Hepatocyte (in vitro differentiated cells): Measurements from ENCODE around the gene C14orf180. TPM values are rescaled to one million over a fixed set of nuclear protein-coding genes. Genes with fewer than 3 reads are reported as not detected.

ENCODE experiments used
- DNase-seq: peaks from one replicate; pipeline ENCODE4 v3.0.0-alpha.2; 2016; ENCODE audit warnings: low spot score
- H2AFZ ChIP-seq: fragments of 200-600 bp; sonication (generic); 2 replicates; pipeline ENCODE4 v1.6.0; 2016; ENCODE audit warnings: antibody characterized with exemption, mild to moderate bottlenecking
- H3K27ac ChIP-seq: fragments of 200-600 bp; sonication (generic); 2 replicates; pipeline ENCODE4 v1.5.1; 2016; ENCODE audit warnings: mild to moderate bottlenecking
- H3K27me3 ChIP-seq: fragments of 200-600 bp; sonication (generic); 2 replicates; pipeline ENCODE4 v1.6.1; 2016
- H3K36me3 ChIP-seq: fragments of 200-600 bp; sonication (generic); replicated peaks from 2 replicates; pipeline ENCODE4 v1.5.1; 2016; ENCODE audit warnings: low read depth; ENCODE audit not compliant: insufficient read depth
- H3K4me1 ChIP-seq: fragments of 200-600 bp; sonication (generic); 2 replicates; pipeline ENCODE4 v1.5.1; 2016; ENCODE audit warnings: mild to moderate bottlenecking, moderate library complexity; ENCODE audit not compliant: insufficient read depth
- H3K4me2 ChIP-seq: fragments of 200-600 bp; sonication (generic); 2 replicates; pipeline ENCODE4 v1.6.0; 2016
- H3K4me3 ChIP-seq: fragments of 200-600 bp; sonication (generic); 2 replicates; pipeline ENCODE4 v1.5.1; 2016; ENCODE audit warnings: mild to moderate bottlenecking
- H3K79me2 ChIP-seq: fragments of 200-600 bp; sonication (generic); 2 replicates; pipeline ENCODE4 v1.6.0; 2017; ENCODE audit warnings: mild to moderate bottlenecking
- H3K9me2 ChIP-seq: fragments of 200-600 bp; sonication (generic); replicated peaks from 2 replicates; pipeline ENCODE4 v1.6.0; 2017; ENCODE audit warnings: mild to moderate bottlenecking; ENCODE audit not compliant: insufficient read depth
- H3K9me3 ChIP-seq: fragments of 200-600 bp; sonication (generic); 2 replicates; pipeline ENCODE4 v1.5.1; 2016; ENCODE audit warnings: low read depth, mild to moderate bottlenecking
- H4K20me1 ChIP-seq: fragments of 200-600 bp; sonication (generic); 2 replicates; pipeline ENCODE4 v1.6.0; 2016; ENCODE audit warnings: mild to moderate bottlenecking; ENCODE audit not compliant: insufficient read depth, poor library complexity, severe bottlenecking
- EZH2 ChIP-seq: fragments of 200-600 bp; sonication (generic); IDR thresholded peaks from 2 replicates; pipeline ENCODE4 v1.6.1; 2016; ENCODE audit warnings: antibody characterized with exemption, mild to moderate bottlenecking, borderline replicate concordance
- EZH2phosphoT487 ChIP-seq: fragments of 200-600 bp; sonication (generic); IDR thresholded peaks from one replicate; pipeline ENCODE4 v1.6.1; 2018; ENCODE audit warnings: antibody characterized with exemption, mild to moderate bottlenecking, low read depth, moderate library complexity; ENCODE audit not compliant: unreplicated experiment, severe bottlenecking
- WGBS: methylation state at CpG from one replicate; pipeline ENCODE4 v1.1.6; 2016; ENCODE audit warnings: low lambda C conversion rate; ENCODE audit errors: missing lambda C conversion rate; 5-methylcytosine and 5-hydroxymethylcytosine counted together
- polyA plus RNA-seq: library from polyadenylated mRNA; unstranded; fragments of >200 nt; fragmentation: Nextera tagmentation; extraction: Ambion mirVana; gene quantifications from 2 replicates; pipeline ENCODE4 v1.2.1, GENCODE V29; 2016
- total RNA-seq: library from RNA; depleted of rRNA; stranded (reverse); fragments of >200 nt; gene quantifications from 2 replicates; pipeline ENCODE4 v1.2.3, GENCODE V29; 2014
- TF ChIP-seq, protein P1 (sequence below): fragments of 200-600 bp; sonication (generic); IDR thresholded peaks from 2 replicates; pipeline ENCODE4 v1.5.1; 2016; ENCODE audit warnings: antibody characterized with exemption, mild to moderate bottlenecking; ENCODE audit not compliant: poor library complexity

Gene C14orf180
- total and polyA plus RNA-seq, 2 experiments from 2014 or later: 1.1 to 1.2 TPM

DNA sequence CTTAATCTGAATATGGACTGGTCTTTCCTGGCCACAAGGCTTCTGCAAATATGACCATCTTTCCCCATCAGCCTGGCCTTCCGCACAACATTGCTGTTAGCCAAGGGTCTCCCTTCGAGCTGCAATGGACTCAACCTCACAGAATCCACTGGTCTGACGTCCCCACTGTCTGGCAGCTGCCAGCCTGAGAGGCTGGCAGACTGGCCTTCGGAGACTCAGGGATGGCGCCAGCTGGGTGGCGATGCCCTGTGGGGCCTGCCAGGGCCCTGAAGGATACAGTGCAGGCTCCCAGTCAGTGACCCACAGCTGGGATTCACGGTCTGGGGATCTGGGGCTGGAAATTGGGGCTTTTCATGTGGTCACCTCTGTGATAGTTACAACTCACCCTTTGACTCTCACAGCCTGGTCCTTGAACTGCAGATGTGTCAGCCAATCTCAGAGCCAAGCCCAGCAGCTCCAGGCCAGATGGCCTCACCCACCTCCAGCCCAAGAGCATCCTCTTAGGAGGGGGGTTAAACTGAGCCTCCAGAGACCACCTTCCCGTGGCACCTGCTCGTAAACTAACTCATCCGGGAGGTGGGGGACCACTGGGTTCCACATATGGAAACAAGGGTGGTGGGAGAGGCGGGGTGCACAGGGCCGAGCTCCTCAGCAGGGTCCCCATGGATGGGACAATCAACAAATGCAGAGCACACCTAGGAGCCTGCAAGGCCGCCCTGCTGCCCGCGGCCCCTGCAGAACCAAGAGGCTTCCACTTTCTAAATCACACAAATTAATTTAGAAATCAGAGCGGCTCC lies 21.1 kb upstream of the C14orf180 start:
- H3K27ac ChIP-seq: no peak overlapping the region
- TF ChIP-seq, protein P1, sequence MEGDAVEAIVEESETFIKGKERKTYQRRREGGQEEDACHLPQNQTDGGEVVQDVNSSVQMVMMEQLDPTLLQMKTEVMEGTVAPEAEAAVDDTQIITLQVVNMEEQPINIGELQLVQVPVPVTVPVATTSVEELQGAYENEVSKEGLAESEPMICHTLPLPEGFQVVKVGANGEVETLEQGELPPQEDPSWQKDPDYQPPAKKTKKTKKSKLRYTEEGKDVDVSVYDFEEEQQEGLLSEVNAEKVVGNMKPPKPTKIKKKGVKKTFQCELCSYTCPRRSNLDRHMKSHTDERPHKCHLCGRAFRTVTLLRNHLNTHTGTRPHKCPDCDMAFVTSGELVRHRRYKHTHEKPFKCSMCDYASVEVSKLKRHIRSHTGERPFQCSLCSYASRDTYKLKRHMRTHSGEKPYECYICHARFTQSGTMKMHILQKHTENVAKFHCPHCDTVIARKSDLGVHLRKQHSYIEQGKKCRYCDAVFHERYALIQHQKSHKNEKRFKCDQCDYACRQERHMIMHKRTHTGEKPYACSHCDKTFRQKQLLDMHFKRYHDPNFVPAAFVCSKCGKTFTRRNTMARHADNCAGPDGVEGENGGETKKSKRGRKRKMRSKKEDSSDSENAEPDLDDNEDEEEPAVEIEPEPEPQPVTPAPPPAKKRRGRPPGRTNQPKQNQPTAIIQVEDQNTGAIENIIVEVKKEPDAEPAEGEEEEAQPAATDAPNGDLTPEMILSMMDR: no peak
- TF ChIP-seq EZH2phosphoT487: no peak
- no peak overlapping the region for H3K4me2 ChIP-seq
- H3K27me3 ChIP-seq: no peaks in the 10 kb centered on the region
- no peaks in the 10 kb centered on the region for H4K20me1 ChIP-seq
- no peak overlapping the region for H3K4me3 ChIP-seq
- H3K9me2 ChIP-seq: no peaks in the 10 kb centered on the region
- no peak overlapping the region for H2AFZ ChIP-seq
- H3K36me3 ChIP-seq: no peaks in the 10 kb centered on the region
- H3K79me2 ChIP-seq: no peaks in the 10 kb centered on the region
- DNase-seq: no peak
- no peaks in the 10 kb centered on the region for H3K9me3 ChIP-seq
- H3K4me1 ChIP-seq: peaks cover 13% of the 10 kb centered on the region
- WGBS: 93% methylated on average over 16 of the region's 16 CpGs

DNA sequence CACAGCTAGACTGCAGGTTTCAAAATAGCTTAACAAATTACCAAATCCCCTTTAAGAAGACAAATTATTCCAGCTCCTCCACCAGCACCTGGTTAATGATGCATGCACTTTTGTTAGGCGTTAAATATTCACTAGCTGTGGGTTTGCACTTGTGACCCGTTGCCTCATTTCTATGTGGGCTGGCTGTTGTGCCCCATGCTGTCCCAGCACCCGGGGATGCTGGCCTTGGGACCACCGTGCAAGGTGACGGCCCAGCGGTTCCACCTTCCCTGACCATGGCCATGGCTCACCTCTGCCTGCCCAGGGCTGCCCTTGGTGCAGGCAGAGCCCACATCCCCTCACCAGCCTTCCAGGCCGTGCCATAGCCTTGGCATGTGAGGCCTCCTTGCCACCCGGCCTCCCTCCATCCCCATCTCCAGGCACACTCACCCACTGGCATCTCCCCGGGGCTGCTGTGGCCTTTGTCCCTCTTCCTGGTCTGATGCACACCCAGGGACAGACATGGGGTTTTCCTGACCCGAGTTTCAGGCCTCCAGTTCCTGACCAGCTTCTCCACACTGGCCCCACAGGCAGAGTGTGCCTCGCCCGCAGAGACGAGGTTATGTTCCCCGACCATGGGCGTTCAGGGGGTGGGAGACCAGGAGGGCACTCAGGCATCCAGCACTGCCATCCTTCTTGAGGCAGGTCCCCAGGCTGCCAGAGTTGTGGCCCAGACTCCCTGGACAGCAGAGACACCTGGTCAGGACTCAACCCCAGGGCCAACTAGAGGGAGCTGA lies 20.3 kb upstream of the C14orf180 start:
- Histone ChIP-seq H3K27ac (no peak overlapping the region), H3K9me2 (no peaks in the 10 kb centered on the region), H4K20me1 (no peaks in the 10 kb centered on the region), H3K9me3 (no peaks in the 10 kb centered on the region), H3K36me3 (no peaks in the 10 kb centered on the region), H3K4me1 (peaks cover 16% of the 10 kb centered on the region), H2AFZ (no peak overlapping the region), H3K4me2 (no peak overlapping the region), H3K79me2 (no peaks in the 10 kb centered on the region), H3K4me3 (no peak overlapping the region), H3K27me3 (no peaks in the 10 kb centered on the region)
- no peak for DNase-seq
- TF ChIP-seq EZH2 (no peak), EZH2phosphoT487 (no peak)
- TF ChIP-seq, protein P1: no peak
- WGBS: 85% methylated on average over 15 of the region's 15 CpGs

DNA sequence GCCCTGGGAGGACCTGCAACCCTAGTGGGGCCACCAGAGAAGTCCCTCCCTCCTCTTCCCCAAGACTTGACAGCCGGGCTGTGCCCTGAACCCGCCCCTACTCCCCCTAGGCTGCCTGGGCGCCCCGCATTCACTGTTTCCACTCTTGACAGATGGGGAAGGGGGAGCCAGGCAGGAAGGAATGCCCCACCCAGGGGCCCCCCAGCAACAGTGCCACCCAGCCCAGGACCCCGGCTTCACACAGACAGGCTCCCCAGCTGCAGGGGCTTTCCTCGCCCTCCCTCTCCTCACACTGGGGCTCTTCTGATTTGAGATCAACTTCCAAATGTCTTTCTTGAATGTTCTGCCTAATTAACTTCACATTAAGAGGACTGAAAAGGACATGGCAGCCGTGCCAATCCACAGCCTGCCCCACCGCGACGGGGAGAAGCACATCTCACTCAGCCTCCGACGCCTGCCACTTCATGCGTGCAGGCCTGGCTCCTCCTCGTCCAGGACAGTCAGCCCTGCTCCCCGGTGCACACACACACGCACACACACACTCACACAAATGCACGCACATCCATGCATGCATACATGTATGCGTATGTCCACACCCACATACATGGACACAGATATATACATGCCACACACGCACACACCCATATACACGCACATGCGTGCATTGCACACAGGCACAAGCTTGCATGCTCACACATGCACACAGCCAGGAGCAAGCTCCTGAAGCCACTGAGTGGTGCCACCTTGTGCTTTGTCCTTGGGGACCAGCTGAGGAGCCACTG lies 19.6 kb upstream of the C14orf180 start:
- WGBS: 94% methylated on average over 20 of the region's 21 CpGs
- Histone ChIP-seq H3K9me2 (no peaks in the 10 kb centered on the region), H3K79me2 (no peaks in the 10 kb centered on the region), H3K36me3 (no peaks in the 10 kb centered on the region), H3K9me3 (no peaks in the 10 kb centered on the region), H3K4me3 (no peak overlapping the region), H3K4me1 (peaks cover 8% of the 10 kb centered on the region), H3K4me2 (no peak overlapping the region), H3K27ac (no peak overlapping the region), H3K27me3 (peaks cover 2% of the 10 kb centered on the region), H4K20me1 (no peaks in the 10 kb centered on the region), H2AFZ (no peak overlapping the region)
- TF ChIP-seq, protein P1: no peak
- TF ChIP-seq EZH2 (no peak), EZH2phosphoT487 (no peak)
- no peak for DNase-seq
